HUES48 (cell line): Measurements from ENCODE around the gene ASTN1.

Experiments used
- H3K27ac ChIP-seq: one replicate; pipeline ENCODE4 v1.7.0; 2013; ENCODE audit warnings: low read depth, low read length, inconsistent platforms
- H3K27me3 ChIP-seq: 2 replicates; pipeline ENCODE4 v1.6.1; 2013; ENCODE audit warnings: mild to moderate bottlenecking, low read length; ENCODE audit not compliant: control insufficient read depth, insufficient read depth
- H3K36me3 ChIP-seq: 2 replicates; pipeline ENCODE4 v1.6.1; 2013; ENCODE audit warnings: low read length; ENCODE audit not compliant: control insufficient read depth, insufficient read depth
- H3K4me1 ChIP-seq: 2 replicates; pipeline ENCODE4 v1.6.1; 2013; ENCODE audit warnings: mild to moderate bottlenecking, low read length; ENCODE audit not compliant: control insufficient read depth, insufficient read depth
- H3K4me3 ChIP-seq: 2 replicates; pipeline ENCODE4 v1.5.1; 2013; ENCODE audit warnings: mild to moderate bottlenecking, low read depth, low read length
- H3K9ac ChIP-seq: 2 replicates; pipeline ENCODE4 v1.6.1; 2013; ENCODE audit warnings: mild to moderate bottlenecking, low read depth, low read length, moderate library complexity
- H3K9me3 ChIP-seq: 2 replicates; pipeline ENCODE4 v1.6.1; 2013; ENCODE audit warnings: low read length; ENCODE audit not compliant: control insufficient read depth, insufficient read depth

Gene ASTN1

DNA sequence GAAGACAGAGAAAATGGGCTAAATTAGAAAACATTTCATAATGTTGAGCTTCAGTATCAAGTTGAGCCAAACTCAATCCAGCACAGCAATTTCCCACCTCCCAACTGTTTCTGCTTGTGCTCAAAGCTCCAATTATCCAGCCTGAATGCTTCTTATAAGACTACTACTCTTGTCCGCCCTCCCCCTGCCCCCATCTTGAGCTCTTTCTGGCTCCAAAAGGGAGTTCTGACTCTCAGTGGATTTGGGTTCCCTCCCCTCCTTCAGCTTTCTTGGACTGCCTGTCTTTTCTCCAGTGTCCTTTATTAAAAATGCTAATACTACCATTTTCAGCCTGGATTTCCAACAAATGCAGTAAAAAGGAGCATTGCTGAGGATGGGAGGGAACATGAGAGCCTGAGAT lies 174.8 kb downstream of the ASTN1 start:
- Histone ChIP-seq H3K9me3 (no peaks in the 10 kb centered on the region), H3K36me3 (no peaks in the 10 kb centered on the region)

DNA sequence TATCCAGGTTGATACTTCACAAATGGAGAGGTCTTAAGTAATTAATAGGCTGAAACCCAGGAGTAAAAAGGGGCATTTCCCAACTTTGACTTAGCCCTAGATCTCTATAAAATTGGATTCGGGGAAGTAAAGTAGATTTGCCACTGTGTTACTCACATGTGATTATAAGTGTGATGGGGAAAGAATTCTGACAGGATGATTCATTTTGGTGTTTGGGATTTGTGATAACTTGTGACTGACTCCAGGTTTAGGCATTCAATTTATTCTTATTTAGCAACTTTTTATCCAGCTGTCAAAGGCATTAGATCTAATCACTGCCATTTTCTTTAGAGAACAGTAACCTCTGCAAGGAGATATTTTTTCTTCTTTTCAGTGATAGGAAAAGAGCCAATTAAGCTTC lies 175.5 kb downstream of the ASTN1 start:
- Histone ChIP-seq H3K27me3 (no peaks in the 10 kb centered on the region), H3K4me1 (no peaks in the 10 kb centered on the region)

More for the DNA sequence above, 174.8 kb downstream of the ASTN1 start:
- Histone ChIP-seq H3K4me1 (no peaks in the 10 kb centered on the region), H3K9ac (no peak overlapping the region), H3K27ac (no peak overlapping the region), H3K27me3 (no peaks in the 10 kb centered on the region), H3K4me3 (no peak overlapping the region)

DNA sequence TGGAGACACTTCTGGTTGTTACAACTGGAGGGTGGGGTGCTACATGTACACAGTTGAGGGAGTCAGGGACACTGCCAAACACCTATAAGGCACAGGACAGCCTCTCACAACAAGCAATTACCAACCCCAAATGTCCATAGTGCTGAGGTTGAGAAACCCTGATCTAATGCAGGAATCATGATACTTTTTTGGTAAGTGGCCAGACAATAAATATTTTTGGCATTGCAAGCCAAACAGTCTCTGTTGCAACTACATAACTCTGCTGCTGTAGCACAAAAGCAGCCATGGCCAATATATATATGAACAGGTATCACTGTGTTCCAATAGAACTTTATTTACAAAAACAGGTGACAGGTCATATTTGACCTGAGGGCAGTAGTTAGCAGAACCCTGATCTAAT lies 177.5 kb downstream of the ASTN1 start:
- no peaks in the 10 kb centered on the region for H3K36me3 ChIP-seq
- H3K9me3 ChIP-seq, result no peaks in the 10 kb centered on the region
- H3K4me1 ChIP-seq, result no peaks in the 10 kb centered on the region
- H3K9ac ChIP-seq, result no peak overlapping the region
- no peak overlapping the region for H3K27ac ChIP-seq
- H3K27me3 ChIP-seq, result no peaks in the 10 kb centered on the region
- no peak overlapping the region for H3K4me3 ChIP-seq

More for the DNA sequence above, 175.5 kb downstream of the ASTN1 start:
- no peak overlapping the region for H3K27ac ChIP-seq
- no peaks in the 10 kb centered on the region for H3K36me3 ChIP-seq
- H3K9ac ChIP-seq, result no peak overlapping the region
- no peak overlapping the region for H3K4me3 ChIP-seq
- H3K9me3 ChIP-seq, result no peaks in the 10 kb centered on the region

DNA sequence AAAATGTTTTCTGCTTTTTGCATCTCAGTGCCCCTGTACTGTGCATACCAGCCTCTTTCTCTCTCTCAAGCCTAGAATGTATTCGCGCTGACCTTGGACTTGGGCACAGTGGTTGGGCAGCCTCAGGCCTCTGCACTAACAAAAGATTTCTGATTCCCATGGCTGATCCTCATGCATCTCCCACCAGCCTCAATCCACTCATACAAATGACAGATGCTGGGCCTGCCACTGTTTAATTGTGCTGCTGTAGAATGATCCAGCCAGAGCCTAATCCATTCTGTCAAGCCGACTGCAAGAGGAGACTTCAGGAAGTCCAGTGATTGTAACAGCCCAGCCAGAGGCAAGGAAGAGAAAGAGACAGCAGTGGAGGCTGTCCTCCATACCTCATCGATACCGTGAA lies 180.8 kb downstream of the ASTN1 start:
- Histone ChIP-seq H3K27me3 (no peaks in the 10 kb centered on the region), H3K9me3 (no peaks in the 10 kb centered on the region), H3K4me3 (no peak overlapping the region), H3K27ac (no peak overlapping the region), H3K9ac (no peak overlapping the region), H3K4me1 (no peaks in the 10 kb centered on the region), H3K36me3 (no peaks in the 10 kb centered on the region)

DNA sequence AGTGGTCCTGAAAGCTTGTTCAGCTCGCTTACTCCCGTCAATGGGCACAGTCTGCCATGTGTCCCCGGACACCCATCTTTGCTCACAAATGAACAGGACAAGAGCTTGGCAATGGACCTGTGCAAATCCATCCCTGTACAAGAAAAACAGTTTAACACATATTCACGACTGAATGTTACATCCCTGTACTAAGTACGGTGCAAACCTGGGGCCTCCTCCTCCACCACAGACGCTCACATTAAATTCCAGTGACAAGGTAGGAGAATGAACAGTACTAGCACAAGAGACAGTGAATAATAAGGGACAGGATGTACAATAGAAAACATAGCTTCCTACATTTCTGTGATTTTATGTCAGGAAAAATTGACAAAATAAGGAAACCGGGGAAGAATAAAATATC lies 187.7 kb downstream of the ASTN1 start:
- Histone ChIP-seq H3K27ac (no peak overlapping the region), H3K4me1 (no peaks in the 10 kb centered on the region), H3K36me3 (no peaks in the 10 kb centered on the region), H3K9me3 (no peaks in the 10 kb centered on the region), H3K27me3 (no peaks in the 10 kb centered on the region), H3K4me3 (no peak overlapping the region), H3K9ac (no peak overlapping the region)

DNA sequence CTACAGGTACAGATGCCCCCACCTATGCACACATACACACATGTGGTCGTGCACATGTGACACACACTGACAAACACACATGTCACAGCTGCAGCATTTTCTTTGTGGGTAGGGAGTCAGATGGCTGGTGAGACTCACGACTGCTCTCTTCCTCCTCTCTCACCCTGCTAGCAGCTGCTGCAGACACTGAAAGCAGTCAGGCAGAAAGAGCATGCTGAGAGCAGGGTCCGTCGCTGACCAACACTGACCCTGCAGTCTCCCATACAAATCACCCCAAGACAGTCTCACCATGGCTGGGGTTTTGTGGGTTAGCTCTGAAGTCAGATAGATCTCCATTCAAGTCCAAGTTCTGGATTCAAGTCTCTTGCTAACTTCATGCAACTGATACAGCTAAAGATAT lies 188.3 kb downstream of the ASTN1 start:
- Histone ChIP-seq H3K4me3 (no peak overlapping the region), H3K4me1 (no peaks in the 10 kb centered on the region), H3K36me3 (no peaks in the 10 kb centered on the region), H3K9me3 (no peaks in the 10 kb centered on the region), H3K27ac (no peak overlapping the region), H3K27me3 (no peaks in the 10 kb centered on the region), H3K9ac (no peak overlapping the region)

DNA sequence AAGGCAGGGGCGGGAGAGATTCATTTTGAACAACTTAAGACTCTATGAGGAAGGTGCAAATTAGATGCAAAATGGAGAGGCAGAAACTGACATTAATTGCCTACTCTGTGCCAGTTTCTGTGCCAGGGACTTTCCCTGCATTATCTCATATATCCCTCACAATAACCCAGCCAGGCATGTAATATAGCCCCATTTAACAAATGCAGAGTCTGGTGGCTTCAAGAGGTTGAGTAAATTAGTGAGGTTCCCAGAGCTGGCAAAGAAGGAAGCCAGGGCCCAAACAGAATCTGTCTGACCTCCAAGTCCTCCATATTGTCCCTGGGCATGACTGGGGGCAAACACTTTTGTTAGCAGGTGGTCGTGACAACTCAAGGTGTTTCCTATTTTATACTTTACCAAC lies 199.8 kb downstream of the ASTN1 start:
- Histone ChIP-seq H3K36me3 (no peaks in the 10 kb centered on the region), H3K9ac (no peak overlapping the region), H3K4me1 (peaks cover 1% of the 10 kb centered on the region), H3K4me3 (no peak overlapping the region), H3K27ac (no peak overlapping the region), H3K9me3 (no peaks in the 10 kb centered on the region), H3K27me3 (no peaks in the 10 kb centered on the region)

DNA sequence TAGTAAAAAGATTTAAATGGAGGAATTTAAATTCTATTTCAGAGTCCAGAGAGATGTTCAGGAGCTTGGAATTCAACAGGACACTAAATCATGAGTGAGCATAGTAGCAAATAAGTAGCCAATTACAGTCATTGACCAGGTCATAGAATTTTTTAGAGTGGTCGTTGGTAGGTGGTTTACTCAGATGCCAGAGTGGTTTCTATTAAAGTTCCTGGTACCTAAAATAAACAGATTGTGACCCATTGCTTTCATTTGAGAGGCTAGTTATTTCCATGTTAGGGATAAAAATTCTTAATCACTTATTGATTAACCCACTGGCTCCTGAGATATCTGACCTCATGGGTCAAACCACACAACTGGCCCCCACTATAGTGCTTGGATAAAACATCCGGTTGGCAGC lies 201.3 kb downstream of the ASTN1 start:
- Histone ChIP-seq H3K4me1 (peaks cover 8% of the 10 kb centered on the region), H3K9me3 (no peaks in the 10 kb centered on the region), H3K36me3 (no peaks in the 10 kb centered on the region), H3K4me3 (no peak overlapping the region), H3K27me3 (no peaks in the 10 kb centered on the region), H3K9ac (no peak overlapping the region), H3K27ac (no peak overlapping the region)

DNA sequence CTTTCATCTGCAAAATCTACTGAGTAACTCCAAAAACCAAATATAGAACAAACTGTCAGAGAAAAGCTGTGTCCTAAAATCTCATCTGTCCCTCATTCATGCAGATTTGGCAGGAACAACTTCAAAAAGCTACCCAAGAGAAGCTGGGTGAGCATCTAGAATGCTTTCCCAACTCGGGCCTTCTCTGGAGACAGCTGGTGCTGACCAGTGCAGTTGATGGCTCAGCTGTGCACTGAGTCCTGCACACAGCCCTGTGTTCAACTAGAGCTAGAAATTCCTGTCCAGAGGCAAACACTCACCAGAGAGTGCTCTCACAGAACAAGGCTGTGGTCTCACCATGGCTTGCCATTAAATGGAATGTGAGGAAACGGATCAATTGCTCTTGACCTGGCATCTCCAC lies 202.8 kb downstream of the ASTN1 start:
- no peak overlapping the region for H3K4me3 ChIP-seq
- H3K27ac ChIP-seq, result no peak overlapping the region
- no peaks in the 10 kb centered on the region for H3K27me3 ChIP-seq
- peaks cover 8% of the 10 kb centered on the region for H3K4me1 ChIP-seq
- H3K9ac ChIP-seq, result no peak overlapping the region
- no peaks in the 10 kb centered on the region for H3K36me3 ChIP-seq
- no peaks in the 10 kb centered on the region for H3K9me3 ChIP-seq

DNA sequence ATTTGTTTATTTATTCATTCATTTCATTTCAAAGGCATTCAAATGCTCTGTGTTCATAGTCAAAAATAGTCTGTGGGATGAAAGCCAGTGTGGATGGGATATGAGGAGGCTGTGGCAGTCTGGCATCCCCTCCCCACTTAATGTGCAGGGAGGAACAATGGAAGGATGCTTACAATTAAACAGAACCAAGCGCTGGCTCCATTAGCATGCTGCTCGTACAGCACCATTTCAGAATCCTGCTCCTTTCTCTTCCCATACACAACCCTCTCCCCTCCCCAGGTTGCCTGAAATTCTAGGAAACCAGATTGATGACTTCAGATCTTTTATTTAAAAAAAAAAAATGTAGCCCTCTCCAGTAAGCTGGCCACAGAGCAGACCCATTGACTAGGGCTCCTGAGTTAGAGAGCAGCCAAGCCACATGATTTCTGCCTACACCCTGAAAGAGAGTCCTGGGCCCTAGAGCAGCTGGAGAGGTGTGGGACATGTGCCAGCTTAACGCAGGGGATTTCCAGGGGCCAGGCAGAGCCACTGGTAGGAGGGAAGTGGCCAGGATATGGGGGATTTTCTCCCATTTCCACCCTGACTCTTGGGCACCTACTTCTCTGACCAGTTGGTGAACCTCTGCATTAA lies 205.2 kb downstream of the ASTN1 start:
- no peaks in the 10 kb centered on the region for H3K27me3 ChIP-seq

DNA sequence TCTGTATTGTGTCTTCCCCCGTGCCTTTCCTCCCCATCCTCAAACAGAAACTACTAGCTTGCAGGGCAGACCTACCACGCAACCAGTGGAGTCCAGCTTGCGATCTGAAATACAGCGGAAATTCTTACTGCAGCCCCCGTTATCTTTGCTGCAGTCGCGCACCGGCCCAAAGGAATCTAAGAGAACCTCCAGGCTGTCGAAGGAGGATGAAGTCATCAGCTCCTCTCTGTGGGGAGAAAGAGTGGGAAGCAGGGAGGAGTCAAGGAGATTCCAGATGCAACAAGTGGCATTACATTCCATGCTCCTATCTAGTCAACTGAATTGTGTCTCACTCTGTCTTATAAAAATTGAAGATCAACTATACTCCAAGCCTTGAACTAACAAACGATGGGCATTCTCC lies 206.9 kb downstream of the ASTN1 start:
- Histone ChIP-seq H3K27me3 (no peaks in the 10 kb centered on the region), H3K9ac (no peak overlapping the region), H3K27ac (no peak overlapping the region)

More for the DNA sequence above, 205.2 kb downstream of the ASTN1 start:
- H3K9me3 ChIP-seq, result no peaks in the 10 kb centered on the region
- H3K36me3 ChIP-seq, result no peaks in the 10 kb centered on the region
- peaks cover 8% of the 10 kb centered on the region for H3K4me1 ChIP-seq
- H3K9ac ChIP-seq, result no peak overlapping the region
- no peak overlapping the region for H3K4me3 ChIP-seq
- no peak overlapping the region for H3K27ac ChIP-seq

DNA sequence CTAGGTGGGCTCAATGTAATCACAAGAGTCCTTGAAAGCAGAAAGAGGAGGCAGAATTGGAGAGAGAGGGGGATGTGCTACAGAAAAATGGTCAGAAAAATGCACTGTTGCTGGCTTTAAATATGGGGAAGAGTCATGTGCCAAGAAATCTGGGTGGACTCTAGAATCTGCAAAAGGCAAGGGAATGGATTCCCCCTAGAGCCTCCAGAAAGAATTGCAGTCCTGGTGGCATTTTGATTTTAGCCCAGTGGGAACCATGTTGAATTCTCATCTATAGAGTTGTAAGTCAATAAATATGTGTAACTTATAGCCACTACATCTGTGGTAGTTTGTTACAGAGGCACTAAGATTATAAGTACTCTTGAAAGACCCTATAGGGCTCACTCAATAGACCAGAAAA lies 210.3 kb downstream of the ASTN1 start:
- H3K27ac ChIP-seq, result no peak overlapping the region

More for the DNA sequence above, 206.9 kb downstream of the ASTN1 start:
- Histone ChIP-seq H3K4me1 (peaks cover 8% of the 10 kb centered on the region), H3K9me3 (no peaks in the 10 kb centered on the region), H3K36me3 (no peaks in the 10 kb centered on the region), H3K4me3 (no peak overlapping the region)

More for the DNA sequence above, 210.3 kb downstream of the ASTN1 start:
- H3K4me3 ChIP-seq, result no peak overlapping the region
- no peaks in the 10 kb centered on the region for H3K9me3 ChIP-seq
- H3K9ac ChIP-seq, result no peak overlapping the region
- H3K36me3 ChIP-seq, result no peaks in the 10 kb centered on the region
- H3K27me3 ChIP-seq, result no peaks in the 10 kb centered on the region
- H3K4me1 ChIP-seq, result peaks cover 13% of the 10 kb centered on the region
